ENCODE measurements around the gene LRRC39.
"Not testable (repeated sequence)": the region's sequence is repeated elsewhere in the genome, so short reads cannot be mapped to it uniquely, and the experiment has no call there.

Gene LRRC39

DNA sequence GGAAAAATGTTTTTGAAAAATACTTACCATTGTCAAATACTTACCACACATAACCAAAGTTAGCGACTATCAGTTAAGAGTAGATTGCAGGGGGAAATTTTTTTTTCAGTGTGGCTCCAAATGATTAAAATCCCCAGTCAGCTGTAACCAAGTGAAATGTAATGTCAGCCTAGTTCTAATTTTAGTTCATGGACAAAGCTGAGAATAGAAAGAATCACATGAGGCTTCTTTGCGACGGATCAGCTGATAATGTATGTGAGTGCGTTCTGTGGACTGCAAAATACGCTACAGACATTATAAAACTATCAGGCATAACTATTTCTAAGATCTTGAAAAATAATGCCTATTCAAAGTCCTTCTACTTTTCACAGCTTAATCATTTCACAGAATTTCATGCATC, at the start of gene LRRC39:
Gene LRRC39 (minus strand): TSS at position 166 of the 400 bp plus-strand sequence. CDS start 9,740 bp downstream, outside the sequence.
- no peak for DNase-seq

DNA sequence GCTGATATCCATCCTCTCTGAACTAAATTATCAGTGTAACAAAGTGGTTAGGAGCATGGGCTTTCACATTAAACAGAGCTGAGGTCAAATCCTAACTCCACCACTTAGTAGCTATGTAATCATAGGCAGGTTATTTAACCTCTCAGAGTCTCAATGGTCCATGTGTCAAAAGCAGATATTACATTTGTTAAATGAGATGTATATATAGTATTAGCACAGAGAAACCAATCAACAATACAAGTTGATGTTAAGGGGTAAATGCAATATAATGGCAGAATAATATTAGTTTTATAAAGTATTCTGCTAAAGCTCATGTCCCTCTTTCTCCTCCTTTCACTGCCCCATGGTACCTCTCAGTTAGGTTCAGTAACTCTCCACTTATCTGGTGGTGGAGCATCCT, 44.4 kb upstream of the LRRC39 start:
- no peak for DNase-seq

DNA sequence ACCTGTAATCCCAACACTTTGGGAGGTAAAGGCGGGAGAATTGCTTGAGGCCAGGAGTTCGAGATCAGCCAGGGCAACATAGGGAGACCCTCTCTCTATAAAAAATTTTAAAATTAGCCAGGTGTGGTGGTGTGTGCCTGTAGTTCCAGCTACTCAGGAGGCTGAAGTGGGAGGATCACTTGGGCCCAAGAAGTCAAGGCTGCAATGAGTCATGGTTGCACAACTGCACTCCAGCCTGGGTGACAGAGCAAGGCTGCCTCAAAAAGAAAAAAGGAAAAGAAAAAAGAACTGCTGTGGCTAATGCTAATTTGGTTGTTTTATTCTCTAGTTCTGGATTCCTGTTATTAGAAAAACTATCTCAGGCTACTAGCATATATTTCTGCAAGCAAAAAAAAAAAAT, 41.8 kb upstream of the LRRC39 start:
- no peak for DNase-seq

DNA sequence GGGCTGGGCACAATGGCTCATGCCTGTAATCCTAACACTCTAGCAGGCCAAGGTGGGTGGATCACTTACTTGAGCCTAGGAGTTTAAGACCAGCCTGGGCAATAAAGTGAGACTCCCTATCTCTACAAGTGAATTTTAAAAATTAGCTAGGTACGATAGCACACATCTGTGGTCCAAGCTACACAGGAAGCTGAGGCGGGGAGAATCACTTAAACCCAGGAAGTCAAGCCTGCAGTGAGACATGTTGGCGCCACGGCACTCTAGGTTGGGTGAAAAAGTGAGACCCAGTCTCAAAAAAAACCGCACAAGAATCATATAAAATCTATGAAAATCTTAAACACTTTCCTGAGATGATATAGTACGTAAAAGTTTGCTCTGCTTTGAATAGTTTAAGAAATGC, 41.4 kb upstream of the LRRC39 start:
- no peak for DNase-seq

DNA sequence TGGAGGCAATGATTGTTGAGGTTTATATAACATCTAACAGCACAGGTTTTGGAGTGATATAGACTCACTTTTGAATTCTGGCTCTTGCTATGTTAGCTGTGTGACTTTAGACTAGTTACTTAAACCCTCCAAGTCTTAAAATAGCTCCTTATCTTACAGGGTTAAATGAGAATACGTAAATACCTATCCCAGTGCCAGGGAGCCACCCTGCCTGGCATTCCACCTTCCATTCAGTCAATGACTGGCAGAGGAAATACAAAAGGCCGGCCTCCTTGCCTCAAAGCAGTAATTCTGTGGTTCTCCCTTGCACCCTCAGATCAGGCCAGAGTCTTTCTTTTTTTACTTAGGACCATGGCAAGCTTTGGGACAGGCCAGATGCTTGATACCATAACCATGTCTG, 39.8 kb upstream of the LRRC39 start:
- no peak for DNase-seq

DNA sequence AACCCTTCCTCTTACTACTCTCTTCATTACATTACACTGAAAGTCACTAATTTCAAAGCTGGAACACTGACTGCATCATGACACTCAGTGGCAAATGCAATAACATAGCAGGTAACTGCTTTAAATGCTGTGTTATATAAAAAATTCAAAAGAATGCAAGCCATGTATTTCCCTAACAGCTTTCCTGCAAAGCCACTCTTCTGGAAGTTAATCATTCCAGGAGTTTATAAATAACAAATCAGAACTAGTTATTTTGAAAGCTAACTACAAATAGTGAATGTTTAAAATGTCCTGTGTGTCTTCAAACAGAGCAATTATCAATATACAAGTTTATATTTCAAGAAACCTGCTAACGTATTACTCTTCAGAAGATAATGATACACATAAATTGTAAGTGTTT, 37.0 kb upstream of the LRRC39 start:
- no peak for DNase-seq

DNA sequence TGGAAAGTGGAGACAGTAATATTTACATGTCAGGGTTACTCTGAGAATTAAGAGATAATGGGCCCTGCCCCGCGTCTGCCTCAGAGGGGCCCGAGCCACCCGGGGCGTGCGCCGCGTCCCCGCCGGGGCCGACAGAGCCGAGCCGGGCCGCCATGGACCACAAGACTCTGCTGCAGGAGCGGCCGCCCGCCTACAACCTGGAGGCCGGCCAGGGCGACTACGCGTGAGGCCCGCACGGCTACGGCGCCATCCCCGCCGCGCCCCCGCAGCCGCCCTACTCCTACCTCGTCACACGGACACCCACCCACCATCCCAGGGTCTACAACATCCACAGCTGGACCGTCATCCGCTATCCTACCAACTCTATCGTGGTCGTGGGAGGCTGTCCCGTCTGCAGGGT, 35.1 kb upstream of the LRRC39 start:
- DNase-seq: no peak

DNA sequence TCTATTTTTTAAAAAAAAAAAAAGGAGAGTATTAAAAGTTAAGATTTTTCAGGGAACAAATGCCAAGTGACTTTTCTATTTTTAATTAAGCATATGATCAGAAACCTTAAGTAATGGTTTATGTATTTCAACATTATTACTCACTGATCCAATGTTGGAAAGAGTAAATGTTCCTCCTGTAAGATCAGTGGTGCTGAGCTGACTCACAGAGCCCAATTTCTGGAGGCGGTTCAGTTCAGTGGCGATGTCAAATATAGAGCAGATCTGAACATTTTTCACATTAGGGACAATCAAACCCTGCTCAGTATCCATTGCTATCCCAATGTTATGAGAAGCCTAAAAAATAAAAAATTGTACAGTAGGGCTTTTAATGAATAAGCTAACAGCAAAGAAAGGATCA, 28.2 kb upstream of the LRRC39 start:
- DNase-seq: no peak

DNA sequence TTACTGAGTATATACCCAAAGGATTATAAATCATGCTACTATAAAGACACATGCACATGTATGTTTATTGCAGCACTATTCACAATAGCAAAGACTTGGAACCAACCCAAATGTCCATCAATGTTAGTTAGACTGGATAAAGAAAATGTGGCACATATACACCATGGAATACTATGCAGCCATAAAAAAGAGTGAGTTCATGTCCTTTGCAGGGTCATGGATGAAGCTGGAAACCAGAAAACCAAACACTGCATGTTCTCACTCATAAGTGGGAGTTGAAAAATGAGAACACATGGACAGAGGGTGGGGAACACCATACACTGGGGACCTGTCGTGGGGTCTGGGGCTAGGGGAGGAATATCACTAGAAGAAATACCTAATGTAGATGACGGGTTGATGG, 27.5 kb upstream of the LRRC39 start:
- DNase-seq: not testable (repeated sequence)

DNA sequence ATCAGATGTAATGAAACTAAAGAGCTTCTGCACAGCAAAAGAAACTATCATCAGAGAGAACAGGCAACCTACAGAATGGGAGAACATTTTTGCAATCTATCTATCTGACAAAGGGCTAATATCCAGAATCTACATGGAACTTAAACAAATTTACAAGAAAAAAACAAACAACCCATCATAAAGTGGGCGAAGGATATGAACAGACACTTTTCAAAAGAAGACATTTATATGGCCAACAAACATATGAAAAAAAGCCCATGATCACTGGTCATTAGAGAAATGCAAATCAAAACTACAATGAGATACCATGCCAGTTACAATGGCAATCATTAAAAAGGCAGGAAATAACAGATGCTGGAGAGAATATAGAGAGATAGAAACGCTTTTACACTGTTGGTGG, 27.0 kb upstream of the LRRC39 start:
- not testable (repeated sequence) for DNase-seq

DNA sequence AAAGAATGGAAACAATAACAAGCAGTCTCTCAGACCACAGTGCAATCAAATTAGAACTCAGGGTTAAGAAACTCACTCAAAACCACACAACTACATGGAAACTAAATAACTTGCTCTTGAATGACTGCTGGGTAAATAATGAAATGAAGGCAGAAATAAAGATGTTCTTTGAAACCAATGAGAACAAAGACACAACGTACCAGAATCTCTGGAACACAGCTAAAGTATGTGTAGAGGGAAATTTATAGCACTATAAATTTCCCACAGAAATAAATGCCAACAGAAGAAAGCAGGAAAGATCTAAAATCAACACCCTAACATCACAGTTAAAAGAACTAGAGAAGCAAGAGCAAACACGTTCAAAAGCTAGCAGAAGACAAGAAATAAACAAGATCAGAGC, 24.6 kb upstream of the LRRC39 start:
- not testable (repeated sequence) for DNase-seq

DNA sequence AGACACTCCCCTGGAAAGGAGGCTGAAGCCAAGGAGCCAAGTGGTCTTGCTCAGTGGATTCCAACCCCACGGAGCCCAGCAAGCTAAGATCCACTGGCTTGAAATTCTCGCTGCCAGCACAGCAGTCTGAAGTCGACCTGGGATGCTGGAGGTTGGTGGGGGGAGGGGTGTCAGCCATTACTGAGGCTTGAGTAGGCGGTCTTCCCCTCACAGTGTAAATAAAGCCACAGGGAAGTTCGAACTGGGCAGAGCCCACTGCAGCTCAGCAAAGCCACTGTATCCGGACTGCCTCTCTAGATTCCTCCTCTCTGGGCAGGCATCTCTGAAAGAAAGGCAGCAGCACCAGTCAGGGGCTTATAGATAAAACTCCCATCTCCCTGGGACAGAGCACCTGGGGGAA, 22.0 kb upstream of the LRRC39 start:
- not testable (repeated sequence) for DNase-seq

DNA sequence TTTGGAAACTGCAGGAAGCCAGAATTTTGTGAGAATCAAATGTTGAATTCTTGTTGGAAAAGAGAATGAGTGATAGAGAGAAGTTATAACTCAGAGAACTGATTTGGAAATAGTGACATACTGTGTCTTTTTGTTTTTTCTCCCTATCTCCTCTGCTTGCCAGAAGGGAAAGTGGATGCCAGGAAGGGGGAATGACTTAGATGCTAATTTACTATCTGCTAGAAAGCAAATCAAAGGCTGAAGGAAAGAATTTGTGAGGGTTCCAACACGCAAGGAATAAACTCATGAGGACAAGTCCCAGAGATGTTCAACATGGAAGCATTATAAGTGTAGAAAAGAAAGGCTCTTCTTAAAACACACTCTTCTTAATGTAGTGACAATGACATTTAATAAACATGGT, 20.5 kb upstream of the LRRC39 start:
- DNase-seq: no peak

DNA sequence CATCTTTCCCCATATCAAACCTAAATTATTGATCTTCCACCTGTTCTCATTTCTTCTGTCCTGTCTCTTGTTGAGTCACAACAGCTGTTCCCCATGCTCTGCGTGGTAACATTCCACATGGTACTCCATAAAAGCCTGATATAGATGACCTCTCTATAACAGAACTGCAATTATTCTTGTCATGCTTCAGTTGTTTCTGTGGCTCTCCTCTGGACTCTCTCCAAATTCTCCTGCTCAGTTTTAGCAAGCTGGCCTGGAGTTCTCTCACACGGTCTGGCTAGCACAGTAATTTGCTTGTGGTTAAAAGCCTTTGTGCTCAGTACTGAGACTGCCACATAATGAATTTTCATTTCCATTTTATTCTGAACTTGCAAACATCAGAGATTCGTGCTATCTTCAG, 10.6 kb upstream of the LRRC39 start:
- peak; percentile 91 for DNase-seq

DNA sequence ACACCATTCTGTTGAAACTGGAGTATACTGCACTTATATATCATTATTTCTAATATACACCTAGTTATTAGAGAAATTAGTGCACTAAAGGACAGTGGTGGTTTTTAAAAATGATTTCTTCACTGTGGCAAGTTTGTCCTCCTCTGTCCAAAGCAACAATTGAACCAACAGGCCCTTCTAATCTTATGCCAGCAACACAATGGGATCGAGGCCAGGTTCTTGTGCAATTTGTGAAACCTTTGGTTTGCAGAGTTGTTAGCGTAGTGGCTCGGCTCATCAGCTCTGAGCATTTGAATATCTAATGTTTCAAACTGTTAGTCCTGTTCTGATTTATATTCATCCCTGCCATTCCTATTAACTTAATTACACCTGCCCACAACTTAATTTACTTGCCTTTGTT, 9.9 kb upstream of the LRRC39 start:
- DNase-seq: peak; percentile 9

DNA sequence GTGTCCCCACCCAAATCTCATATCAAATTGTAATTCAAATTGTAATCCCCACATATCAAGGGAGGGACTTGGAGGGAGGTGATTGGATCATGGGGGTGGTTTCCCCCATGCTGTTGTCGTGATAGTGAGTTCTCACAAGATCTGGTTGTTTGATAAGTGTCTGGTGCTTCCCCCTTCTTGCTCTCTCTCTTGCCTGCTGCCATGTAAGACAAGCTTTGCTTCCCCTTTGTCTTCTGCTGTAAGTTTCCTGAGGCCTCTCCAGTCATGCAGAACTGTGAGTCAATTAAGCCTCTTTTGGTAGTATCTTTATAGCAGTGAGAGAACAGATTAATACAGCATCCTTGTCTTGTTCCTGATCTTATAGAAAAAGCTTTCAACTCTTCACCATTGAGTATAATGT, 6.5 kb upstream of the LRRC39 start:
- no peak for DNase-seq

DNA sequence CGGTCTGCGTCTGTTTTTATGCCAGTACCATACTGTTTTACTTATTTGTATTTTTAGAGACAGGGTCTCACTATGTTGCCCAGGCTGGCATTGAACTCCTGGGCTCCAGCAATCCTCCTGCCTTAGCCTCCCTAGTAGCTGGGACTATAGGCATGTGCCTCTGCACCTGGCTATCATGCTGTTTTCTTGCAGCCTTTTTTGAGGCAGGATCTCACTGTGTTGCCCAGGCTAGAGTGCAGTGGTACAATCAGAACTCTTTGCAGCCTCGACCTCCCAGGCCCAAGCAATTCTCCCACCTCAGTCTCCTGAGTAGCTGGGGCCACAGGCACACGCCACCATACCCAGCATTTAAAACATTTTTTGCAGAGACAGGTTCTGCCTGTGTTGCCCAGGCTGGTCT, 5.3 kb upstream of the LRRC39 start:
- no peak for DNase-seq

DNA sequence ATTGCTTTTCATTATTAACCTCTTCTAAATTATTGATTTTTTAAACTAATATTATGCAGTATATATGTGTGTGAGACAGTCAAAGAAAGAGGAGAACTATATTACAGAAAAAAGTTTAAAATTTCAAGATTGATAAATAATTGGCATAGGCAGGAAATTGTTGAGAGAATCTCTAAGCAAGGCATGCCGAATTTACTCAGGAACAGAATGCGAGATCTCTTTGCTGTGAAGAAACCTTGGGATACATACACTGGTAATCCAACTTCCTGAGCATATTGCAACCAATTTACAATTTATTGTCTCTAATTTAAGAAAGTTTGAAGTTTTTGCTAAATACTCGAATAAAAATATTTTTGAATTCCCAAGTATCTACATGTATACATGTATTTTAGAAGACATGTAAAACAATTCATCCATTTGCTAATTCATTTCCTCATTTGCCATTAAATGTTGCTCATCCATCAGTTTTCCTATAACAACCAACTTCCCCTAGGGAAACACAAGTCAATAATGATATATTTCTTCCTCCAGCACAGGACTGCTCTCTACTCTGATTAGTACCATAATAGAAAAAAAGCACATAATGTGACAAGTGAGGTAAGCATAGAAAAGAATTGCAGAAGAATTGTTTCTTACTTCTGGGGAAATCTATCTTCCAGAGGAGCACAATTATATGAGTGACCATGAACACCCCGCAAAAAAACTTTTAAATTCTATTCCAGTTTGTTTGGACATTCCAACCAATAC, 588 bp downstream of the LRRC39 start:
- DNase-seq: no peak

DNA sequence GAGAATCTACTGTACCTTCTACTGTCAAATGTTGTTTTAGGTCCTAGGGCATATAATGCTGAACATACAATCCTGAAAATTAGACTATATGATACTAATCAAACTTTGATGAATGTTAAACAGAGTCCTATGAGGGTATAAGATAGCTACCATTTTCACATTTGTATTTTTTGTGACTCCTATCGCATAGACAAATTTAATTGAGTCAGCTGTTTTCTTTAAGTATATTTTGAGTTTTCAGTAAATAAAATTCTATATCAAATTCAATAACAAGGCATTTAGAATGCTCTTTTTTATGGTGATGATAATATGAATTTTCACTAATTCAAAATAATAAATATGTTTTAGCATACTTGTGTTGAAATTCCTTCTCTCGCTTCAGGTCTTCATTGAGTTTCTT, 10.0 kb downstream of the LRRC39 start:
- no peak for DNase-seq

DNA sequence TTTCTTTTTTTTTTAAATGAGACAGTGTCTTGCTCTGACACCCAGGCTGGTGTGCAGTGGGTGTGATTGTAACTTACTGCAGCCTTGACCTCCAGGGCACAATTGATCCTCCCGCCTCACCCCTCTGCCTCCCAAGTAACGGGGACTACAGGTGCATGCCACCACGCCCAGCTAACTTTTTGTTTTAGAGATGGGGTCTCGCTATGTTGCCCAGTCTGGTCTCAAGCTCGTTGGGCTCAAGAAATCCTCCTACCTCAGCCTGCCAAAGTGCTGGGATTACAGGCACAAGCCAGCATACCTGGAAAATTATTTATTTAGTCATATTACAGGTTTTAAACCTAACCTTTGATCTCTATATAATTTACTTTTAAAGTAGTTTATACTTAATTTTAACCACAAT, 13.4 kb downstream of the LRRC39 start:
- no peak for DNase-seq

DNA sequence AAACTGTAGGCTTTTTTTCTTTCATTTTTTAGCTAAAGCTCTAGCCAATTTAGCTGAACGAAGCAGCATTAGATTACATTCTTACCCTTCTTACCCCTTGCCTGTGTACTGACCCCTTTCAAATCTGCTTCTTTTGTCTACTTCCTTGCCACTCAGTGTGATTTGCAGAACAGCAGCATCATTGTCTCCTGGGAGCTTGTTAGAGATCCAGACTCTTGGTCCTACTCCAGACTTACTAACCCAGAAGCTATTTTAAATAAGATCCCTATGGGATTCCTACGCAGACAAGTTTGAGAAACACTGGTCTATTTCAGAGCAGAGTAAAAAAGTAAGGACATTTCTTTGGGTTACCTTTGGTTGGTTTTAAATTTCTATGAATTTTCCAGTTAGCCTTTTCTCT, 13.8 kb downstream of the LRRC39 start:
- DNase-seq: peak; percentile 10

DNA sequence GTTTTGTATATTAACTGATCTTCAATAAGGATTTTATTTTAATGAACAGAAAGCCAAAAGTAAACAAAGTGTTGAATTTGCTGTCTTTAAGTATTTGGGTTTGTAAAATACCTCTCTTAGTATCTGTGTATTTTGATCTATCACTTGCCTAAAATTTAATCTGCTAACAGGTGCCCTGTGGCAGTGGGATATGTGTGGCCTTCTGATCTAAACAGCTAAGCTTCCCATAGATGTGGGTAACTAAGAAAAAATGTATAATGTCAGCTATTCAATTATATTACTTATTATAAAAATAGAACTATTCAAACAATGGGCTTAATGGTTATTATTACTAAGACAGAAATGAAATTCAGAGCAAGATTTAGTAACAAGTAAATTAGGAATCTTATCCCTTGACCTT, 15.2 kb downstream of the LRRC39 start:
- DNase-seq: no peak

DNA sequence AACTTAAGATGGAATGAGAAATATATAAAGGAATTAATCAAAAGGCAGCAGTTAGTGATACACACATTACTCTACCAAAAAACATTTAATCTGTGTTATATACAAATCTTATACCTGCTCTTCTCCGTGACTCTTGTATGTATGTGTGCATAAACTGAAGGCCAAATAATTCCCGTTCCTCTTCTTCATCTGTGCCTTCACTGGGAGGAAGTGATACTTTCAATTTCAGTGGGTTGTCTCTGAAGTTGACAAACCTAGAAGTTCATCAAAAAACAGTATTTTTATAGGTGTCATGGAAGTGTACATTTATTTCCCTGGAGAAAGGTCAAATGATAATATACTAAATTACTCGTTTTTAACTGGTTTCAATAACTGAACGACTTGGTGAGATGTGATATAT, 25.8 kb downstream of the LRRC39 start:
- DNase-seq: no peak

DNA sequence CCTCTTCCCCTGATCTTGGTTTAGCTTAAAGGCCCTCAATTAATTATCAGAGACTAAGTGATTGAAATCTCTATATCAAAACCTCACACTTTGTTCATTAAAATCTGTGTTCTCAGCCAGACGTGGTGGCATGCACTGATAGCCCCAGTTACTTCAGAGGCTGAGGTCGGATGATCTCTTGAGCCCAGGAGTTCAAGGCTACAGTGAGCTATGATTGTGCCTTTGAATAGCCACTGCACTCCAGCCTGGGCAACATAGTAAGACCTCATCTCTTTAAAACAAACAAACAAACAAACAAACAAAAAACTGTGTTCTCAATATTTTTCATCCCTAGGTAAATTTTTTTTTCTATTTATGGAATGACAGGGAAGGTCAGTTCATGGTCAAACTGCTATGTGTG, 26.4 kb downstream of the LRRC39 start:
- DNase-seq: no peak

DNA sequence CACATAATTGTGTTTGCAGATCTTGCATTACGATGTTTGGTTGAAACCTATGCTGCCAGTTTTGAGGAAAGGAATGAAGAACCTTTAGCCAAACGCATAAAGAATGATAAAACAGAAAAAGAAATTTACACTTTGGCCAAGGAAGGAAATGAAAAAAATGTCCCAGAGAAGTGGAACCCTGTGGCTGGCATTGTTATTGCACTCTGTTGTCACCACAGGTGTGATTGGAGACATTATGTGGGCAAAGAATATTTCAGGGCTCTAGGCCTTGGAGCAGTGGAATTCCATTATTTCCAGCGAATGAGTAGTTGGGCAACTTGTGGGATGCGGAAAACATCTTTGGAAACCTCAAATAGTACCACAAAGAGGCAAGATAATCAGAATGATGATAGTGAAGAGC, 30.2 kb downstream of the LRRC39 start:
- DNase-seq: no peak

DNA sequence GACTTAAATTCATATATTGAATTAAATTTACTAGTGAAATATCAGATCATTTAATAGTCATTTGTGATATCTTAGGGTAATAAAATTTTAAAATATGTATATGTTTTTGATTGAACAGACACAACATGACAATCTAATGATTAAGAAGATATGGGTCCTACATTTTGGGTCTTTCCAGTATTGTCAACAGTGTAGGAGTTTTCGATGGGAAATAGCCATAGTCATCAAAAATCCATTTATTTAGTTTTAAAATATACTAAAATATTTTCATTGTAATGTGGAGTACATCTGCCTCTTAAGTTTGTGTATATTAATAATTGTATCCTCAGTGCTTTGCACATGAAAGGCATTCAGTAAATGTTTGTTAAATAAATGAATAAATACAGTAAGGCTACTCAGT, 31.1 kb downstream of the LRRC39 start:
- no peak for DNase-seq

All from NCI-H446 treated with DMSO at 0.1 percent for 48 hours (cell line).